Hepatocyte (in vitro differentiated cells): ENCODE measurements around the gene KRTAP5-5.

Experiments used
- EZH2 ChIP-seq: fragments of 200-600 bp; sonication (generic); IDR thresholded peaks from 2 replicates; pipeline ENCODE4 v1.6.1; 2016; ENCODE audit warnings: antibody characterized with exemption, mild to moderate bottlenecking, borderline replicate concordance
- EZH2phosphoT487 ChIP-seq: fragments of 200-600 bp; sonication (generic); IDR thresholded peaks from one replicate; pipeline ENCODE4 v1.6.1; 2018; ENCODE audit warnings: antibody characterized with exemption, mild to moderate bottlenecking, low read depth, moderate library complexity; ENCODE audit not compliant: unreplicated experiment, severe bottlenecking

DNA sequence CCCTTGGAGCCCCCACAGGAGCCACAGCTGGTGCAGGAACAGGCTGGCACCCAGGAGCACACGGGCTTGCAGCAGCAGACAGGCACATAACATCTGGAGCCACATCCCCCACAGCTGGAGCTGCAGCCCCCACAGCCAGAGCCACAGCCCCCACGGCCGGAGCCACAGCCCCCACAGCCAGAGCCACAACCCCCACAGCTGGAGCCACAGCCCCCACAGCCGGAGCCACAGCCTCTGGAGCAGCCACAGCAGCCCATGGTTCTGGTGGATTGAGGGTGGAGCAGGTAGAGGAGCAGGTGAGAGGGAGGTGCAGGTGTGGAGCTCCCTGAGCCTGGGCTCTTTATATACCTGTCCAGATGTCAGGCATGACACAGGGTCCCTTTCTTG lies 31.6 kb upstream of the KRTAP5-5 start, which contains the start of gene KRTAP5-2:
- TF ChIP-seq EZH2 (no peak), EZH2phosphoT487 (no peak)
